ENCODE results near the gene TOX3. TPM values are rescaled to one million over a fixed set of nuclear protein-coding genes. Genes with fewer than 3 reads are reported as not detected.

TOX3 gene
- total and polyA plus RNA-seq, 2 donors (not counting 3 experiments of a cell fraction or from before 2014, with no cell fraction given) = not detected

GRCh38 chr16:52470585-52470984, 76.4 kb downstream of the TOX3 start:
- Histone ChIP-seq H3K9me1 (replicated peaks; ENCODE audit: control insufficient read depth, extremely low read depth, insufficient read depth, low read length) (no peaks in the 10 kb centered on the region), H3K36me3 (ENCODE audit: control insufficient read depth in 2 of 2, extremely low read depth in 1 of 2, insufficient read depth in 2 of 2, low read length in 2 of 2) (no peaks in the 10 kb centered on the region), H3K79me2 (ENCODE audit: control insufficient read depth, insufficient read depth, low read length) (no peaks in the 10 kb centered on the region), H2AFZ (ENCODE audit: low read depth, low read length) (no peak overlapping the region), H3K4me3 (replicated peaks in 1 of 3; ENCODE audit: insufficient read depth in 1 of 3, low read depth in 1 of 3, low read length in 3 of 3) (no peak overlapping the region), H3K27me3 (ENCODE audit: control insufficient read depth in 2 of 2, insufficient read depth in 2 of 2, low read length in 2 of 2) (no peaks in the 10 kb centered on the region), H3K27ac (ENCODE audit: insufficient read depth, low read depth, low read length) (no peak overlapping the region), H3K9me3 (replicated peaks; ENCODE audit: control insufficient read depth, insufficient read depth, low read length) (peaks cover 2% of the 10 kb centered on the region), H4K20me1 (replicated peaks; ENCODE audit: control insufficient read depth, extremely low read depth, insufficient read depth, low read length) (no peaks in the 10 kb centered on the region), H3K9ac (replicated peaks; ENCODE audit: extremely low read depth, insufficient read depth, low read length) (no peak overlapping the region), H3K4me2 (ENCODE audit: insufficient read depth, low read length) (no peak overlapping the region), H3K4me1 (ENCODE audit: control insufficient read depth, extremely low read depth, insufficient read depth, low read length) (no peaks in the 10 kb centered on the region)
- FAIRE-seq (no peak), DNase-seq (ENCODE audit: low read depth, low spot score) (no peak)
- TF ChIP-seq EZH2 (IDR thresholded peaks at IDR 0.05; ENCODE audit: borderline replicate concordance, low read depth, low read length, severe bottlenecking) (no peak), GATA2 (IDR thresholded peaks at IDR 0.05; ENCODE audit: insufficient read depth, insufficient read length, low read depth, low read length) (no peak)
- dilution Hi-C loops (cut with MboI; ENCODE audit: extremely low pct_ligation_motif_present, low sequenced_read_pairs) (no loop called here), intact Hi-C loops (cut with micrococcal nuclease) (no loop called here)
- no TSS peak for BruUV-seq (replicated peaks)
- ChIA-PET POLR2A (no interaction called here), CTCF (no interaction called here)

- dilution Hi-C loops (cut with MboI; ENCODE audit: extremely low pct_ligation_motif_present, low sequenced_read_pairs) = no loop called here
These were observed 77.2 kb downstream of the TOX3 start for GRCh38 chr16:52469775-52470174.

More at GRCh38 chr16:52469775-52470174, 77.2 kb downstream of the TOX3 start:
- no peaks in the 10 kb centered on the region for H4K20me1 ChIP-seq (replicated peaks; ENCODE audit: control insufficient read depth, extremely low read depth, insufficient read depth, low read length)
- no peak overlapping the region for H3K27ac ChIP-seq (ENCODE audit: insufficient read depth, low read depth, low read length)
- H3K36me3 ChIP-seq (ENCODE audit: control insufficient read depth in 2 of 2, extremely low read depth in 1 of 2, insufficient read depth in 2 of 2, low read length in 2 of 2) = no peaks in the 10 kb centered on the region
- peaks cover 2% of the 10 kb centered on the region for H3K9me3 ChIP-seq (replicated peaks; ENCODE audit: control insufficient read depth, insufficient read depth, low read length)
- no peak for TF ChIP-seq EZH2 (IDR thresholded peaks at IDR 0.05; ENCODE audit: borderline replicate concordance, low read depth, low read length, severe bottlenecking)
- no peak for TF ChIP-seq POLR2AphosphoS5 (IDR thresholded peaks at IDR 0.05; ENCODE audit: insufficient read depth, low read depth, low read length)
- no peak for TF ChIP-seq JUN (IDR thresholded peaks at IDR 0.05; ENCODE audit: borderline replicate concordance, insufficient read depth, insufficient read length, low read depth)
- TF ChIP-seq MAX (IDR thresholded peaks at IDR 0.05; ENCODE audit: insufficient read depth, insufficient read length) = no peak
- no peak for TF ChIP-seq MYC (IDR thresholded peaks at IDR 0.05; ENCODE audit: low read depth, low read length)
- no peak for TF ChIP-seq POLR2A (IDR thresholded peaks at IDR 0.05; ENCODE audit: low read depth, low read length)
- TF ChIP-seq GATA2 (IDR thresholded peaks at IDR 0.05; ENCODE audit: insufficient read depth, insufficient read length, low read depth, low read length) = no peak
- TF ChIP-seq CTCF (IDR thresholded peaks at IDR 0.05; ENCODE audit: extremely low read depth in 1 of 2, insufficient read depth in 1 of 2, low read depth in 1 of 2, low read length in 2 of 2) = no peak
- TF ChIP-seq FOS (IDR thresholded peaks at IDR 0.05; ENCODE audit: borderline replicate concordance, insufficient read depth, low read length) = no peak
- ChIA-PET POLR2A (no interaction called here), CTCF (no interaction called here)
- no peak overlapping the region for H3K4me2 ChIP-seq (ENCODE audit: insufficient read depth, low read length)
- DNase-seq (ENCODE audit: low read depth, low spot score) = no peak
- no peak overlapping the region for H3K9ac ChIP-seq (replicated peaks; ENCODE audit: extremely low read depth, insufficient read depth, low read length)
- no peaks in the 10 kb centered on the region for H3K4me1 ChIP-seq (ENCODE audit: control insufficient read depth, extremely low read depth, insufficient read depth, low read length)
- H3K9me1 ChIP-seq (replicated peaks; ENCODE audit: control insufficient read depth, extremely low read depth, insufficient read depth, low read length) = no peaks in the 10 kb centered on the region
- H3K79me2 ChIP-seq (ENCODE audit: control insufficient read depth, insufficient read depth, low read length) = no peaks in the 10 kb centered on the region
- no TSS peak for BruUV-seq (replicated peaks)
- no peak overlapping the region for H3K4me3 ChIP-seq (replicated peaks in 1 of 3; ENCODE audit: insufficient read depth in 1 of 3, low read depth in 1 of 3, low read length in 3 of 3)
- FAIRE-seq = no peak
- no peak overlapping the region for H2AFZ ChIP-seq (ENCODE audit: low read depth, low read length)
- intact Hi-C loops (cut with micrococcal nuclease) = no loop called here
- H3K27me3 ChIP-seq (ENCODE audit: control insufficient read depth in 2 of 2, insufficient read depth in 2 of 2, low read length in 2 of 2) = no peaks in the 10 kb centered on the region
